Measurements from ENCODE around the gene MYOF.

DNA sequence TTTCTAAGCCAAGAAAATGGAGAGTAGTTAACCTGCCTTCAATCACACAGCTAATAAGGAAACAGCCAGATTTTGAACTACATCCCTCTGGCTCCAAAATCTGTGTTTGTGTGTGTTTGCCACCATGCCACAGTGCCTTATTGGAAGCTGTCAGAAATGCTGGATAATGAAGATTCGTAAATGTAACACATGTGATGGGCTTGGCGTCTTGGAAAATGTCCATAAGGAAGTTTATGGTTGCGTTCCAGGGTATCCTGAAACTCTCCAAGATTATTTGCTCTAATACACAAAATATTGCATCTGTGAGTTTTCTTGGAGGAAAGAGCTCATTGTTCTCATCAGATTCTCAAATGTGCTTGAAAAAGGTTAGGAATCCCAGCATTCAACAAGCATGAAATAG lies 22.7 kb downstream of the MYOF start:
- TF ChIP-seq, protein P1, sequence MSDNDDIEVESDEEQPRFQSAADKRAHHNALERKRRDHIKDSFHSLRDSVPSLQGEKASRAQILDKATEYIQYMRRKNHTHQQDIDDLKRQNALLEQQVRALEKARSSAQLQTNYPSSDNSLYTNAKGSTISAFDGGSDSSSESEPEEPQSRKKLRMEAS (IDR thresholded peaks at IDR 0.05; ENCODE audit: low read depth, low read length) = no peak
- no peak for TF ChIP-seq TAF1 (IDR thresholded peaks at IDR 0.05; ENCODE audit: borderline replicate concordance, low read depth, low read length)
- no peak for TF ChIP-seq BMI1 (IDR thresholded peaks at IDR 0.05; ENCODE audit: borderline replicate concordance)
- no peak for TF ChIP-seq LARP7 (IDR thresholded peaks at IDR 0.05)
- TF ChIP-seq, protein P2, sequence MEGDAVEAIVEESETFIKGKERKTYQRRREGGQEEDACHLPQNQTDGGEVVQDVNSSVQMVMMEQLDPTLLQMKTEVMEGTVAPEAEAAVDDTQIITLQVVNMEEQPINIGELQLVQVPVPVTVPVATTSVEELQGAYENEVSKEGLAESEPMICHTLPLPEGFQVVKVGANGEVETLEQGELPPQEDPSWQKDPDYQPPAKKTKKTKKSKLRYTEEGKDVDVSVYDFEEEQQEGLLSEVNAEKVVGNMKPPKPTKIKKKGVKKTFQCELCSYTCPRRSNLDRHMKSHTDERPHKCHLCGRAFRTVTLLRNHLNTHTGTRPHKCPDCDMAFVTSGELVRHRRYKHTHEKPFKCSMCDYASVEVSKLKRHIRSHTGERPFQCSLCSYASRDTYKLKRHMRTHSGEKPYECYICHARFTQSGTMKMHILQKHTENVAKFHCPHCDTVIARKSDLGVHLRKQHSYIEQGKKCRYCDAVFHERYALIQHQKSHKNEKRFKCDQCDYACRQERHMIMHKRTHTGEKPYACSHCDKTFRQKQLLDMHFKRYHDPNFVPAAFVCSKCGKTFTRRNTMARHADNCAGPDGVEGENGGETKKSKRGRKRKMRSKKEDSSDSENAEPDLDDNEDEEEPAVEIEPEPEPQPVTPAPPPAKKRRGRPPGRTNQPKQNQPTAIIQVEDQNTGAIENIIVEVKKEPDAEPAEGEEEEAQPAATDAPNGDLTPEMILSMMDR (IDR thresholded peaks at IDR 0.05 in 2 of 3, conservative IDR thresholded peaks at IDR 0.05 in 1 of 3; ENCODE audit: control insufficient read depth in 2 of 3, extremely low read depth in 1 of 3, insufficient read depth in 1 of 3, low read depth in 3 of 3, low read length in 3 of 3) = no peak
- TF ChIP-seq, protein P3, sequence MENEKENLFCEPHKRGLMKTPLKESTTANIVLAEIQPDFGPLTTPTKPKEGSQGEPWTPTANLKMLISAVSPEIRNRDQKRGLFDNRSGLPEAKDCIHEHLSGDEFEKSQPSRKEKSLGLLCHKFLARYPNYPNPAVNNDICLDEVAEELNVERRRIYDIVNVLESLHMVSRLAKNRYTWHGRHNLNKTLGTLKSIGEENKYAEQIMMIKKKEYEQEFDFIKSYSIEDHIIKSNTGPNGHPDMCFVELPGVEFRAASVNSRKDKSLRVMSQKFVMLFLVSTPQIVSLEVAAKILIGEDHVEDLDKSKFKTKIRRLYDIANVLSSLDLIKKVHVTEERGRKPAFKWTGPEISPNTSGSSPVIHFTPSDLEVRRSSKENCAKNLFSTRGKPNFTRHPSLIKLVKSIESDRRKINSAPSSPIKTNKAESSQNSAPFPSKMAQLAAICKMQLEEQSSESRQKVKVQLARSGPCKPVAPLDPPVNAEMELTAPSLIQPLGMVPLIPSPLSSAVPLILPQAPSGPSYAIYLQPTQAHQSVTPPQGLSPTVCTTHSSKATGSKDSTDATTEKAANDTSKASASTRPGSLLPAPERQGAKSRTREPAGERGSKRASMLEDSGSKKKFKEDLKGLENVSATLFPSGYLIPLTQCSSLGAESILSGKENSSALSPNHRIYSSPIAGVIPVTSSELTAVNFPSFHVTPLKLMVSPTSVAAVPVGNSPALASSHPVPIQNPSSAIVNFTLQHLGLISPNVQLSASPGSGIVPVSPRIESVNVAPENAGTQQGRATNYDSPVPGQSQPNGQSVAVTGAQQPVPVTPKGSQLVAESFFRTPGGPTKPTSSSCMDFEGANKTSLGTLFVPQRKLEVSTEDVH (IDR thresholded peaks at IDR 0.05; ENCODE audit: low read depth, partially characterized antibody) = no peak
- TF ChIP-seq, protein P4, sequence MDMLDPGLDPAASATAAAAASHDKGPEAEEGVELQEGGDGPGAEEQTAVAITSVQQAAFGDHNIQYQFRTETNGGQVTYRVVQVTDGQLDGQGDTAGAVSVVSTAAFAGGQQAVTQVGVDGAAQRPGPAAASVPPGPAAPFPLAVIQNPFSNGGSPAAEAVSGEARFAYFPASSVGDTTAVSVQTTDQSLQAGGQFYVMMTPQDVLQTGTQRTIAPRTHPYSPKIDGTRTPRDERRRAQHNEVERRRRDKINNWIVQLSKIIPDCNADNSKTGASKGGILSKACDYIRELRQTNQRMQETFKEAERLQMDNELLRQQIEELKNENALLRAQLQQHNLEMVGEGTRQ (IDR thresholded peaks at IDR 0.05; ENCODE audit: borderline replicate concordance, low read depth, low read length) = no peak
- TF ChIP-seq, protein P5, sequence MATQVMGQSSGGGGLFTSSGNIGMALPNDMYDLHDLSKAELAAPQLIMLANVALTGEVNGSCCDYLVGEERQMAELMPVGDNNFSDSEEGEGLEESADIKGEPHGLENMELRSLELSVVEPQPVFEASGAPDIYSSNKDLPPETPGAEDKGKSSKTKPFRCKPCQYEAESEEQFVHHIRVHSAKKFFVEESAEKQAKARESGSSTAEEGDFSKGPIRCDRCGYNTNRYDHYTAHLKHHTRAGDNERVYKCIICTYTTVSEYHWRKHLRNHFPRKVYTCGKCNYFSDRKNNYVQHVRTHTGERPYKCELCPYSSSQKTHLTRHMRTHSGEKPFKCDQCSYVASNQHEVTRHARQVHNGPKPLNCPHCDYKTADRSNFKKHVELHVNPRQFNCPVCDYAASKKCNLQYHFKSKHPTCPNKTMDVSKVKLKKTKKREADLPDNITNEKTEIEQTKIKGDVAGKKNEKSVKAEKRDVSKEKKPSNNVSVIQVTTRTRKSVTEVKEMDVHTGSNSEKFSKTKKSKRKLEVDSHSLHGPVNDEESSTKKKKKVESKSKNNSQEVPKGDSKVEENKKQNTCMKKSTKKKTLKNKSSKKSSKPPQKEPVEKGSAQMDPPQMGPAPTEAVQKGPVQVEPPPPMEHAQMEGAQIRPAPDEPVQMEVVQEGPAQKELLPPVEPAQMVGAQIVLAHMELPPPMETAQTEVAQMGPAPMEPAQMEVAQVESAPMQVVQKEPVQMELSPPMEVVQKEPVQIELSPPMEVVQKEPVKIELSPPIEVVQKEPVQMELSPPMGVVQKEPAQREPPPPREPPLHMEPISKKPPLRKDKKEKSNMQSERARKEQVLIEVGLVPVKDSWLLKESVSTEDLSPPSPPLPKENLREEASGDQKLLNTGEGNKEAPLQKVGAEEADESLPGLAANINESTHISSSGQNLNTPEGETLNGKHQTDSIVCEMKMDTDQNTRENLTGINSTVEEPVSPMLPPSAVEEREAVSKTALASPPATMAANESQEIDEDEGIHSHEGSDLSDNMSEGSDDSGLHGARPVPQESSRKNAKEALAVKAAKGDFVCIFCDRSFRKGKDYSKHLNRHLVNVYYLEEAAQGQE (IDR thresholded peaks at IDR 0.05; ENCODE audit: low read depth, low read length) = no peak
- no peak for TF ChIP-seq GABPA (IDR thresholded peaks at IDR 0.05; ENCODE audit: low read depth)

Measured in GM12878 (cell line).